Stimulated activated CD4-positive, alpha-beta T cell treated with anti-CD3 and anti-CD28 coated beads, Interleukin-1b, Interleukin-23, amount 100 ng/mL, for 4 hours (primary cell): ENCODE measurements around the gene OR2T8.

ENCODE experiments used
- DNase-seq, 2 donors: peaks; one replicate each; pipeline ENCODE4 v3.0.0-alpha.2; 2020; ENCODE audit warnings: low read depth in 2 of 2

Gene OR2T8

GRCh38 chr1:247919952-247920351 lies at the start of gene OR2T8:
Gene OR2T8 (plus strand): TSS chr1:247920252. CDS start chr1:247921018, 766 bp downstream.
- DNase-seq = no peak

DNA sequence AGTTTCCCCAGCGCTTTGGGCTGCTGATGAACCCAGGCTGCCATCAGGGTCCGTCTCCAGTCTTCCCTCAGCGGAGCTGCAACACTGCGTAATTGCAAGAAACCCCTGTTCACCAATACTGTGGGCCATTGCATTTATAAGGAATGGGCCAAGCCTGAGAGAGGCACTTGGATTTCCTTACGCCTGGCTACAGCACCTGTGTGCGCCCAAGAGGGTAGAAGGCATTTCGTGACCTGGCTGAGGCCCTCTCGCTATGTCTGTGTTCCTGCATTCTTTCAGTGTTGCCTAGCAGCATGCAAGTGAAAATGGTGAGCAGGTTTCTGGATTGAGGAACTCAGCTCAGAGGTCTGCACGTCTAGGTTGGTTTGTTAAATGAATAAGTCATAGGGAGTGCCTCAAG lies 36.7 kb upstream of the OR2T8 start:
- no peak for DNase-seq

DNA sequence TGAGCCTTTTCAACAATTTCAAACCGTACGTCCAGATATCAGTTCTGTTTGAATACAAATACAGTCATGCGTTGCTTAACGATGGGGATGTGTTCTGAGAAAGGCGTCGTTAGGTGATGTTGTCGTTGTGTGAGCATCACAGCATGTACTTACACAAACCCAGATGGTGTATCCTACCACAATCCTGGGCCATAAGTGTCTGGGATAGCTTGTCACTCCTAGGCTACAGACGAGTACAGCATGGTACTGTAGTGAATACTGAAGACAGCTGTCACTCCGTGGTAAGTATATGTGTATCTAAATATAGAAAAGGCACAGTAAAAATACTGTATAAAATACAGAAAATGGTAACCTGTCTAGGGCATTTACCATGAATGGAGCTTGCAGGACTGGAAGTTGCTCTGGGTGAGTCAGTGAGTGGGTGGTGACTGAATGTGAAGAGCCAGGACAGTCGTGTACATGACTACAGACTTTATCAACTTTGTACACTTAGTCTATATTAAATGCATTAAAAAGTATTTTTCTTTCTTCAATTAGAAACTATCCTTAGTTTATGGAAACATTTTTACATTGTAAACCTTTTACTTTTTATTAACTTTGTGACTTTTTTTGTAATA lies 35.1 kb upstream of the OR2T8 start:
- no peak for DNase-seq

- DNase-seq = no peak
Measured at GRCh38 chr1:247895163-247895637, 24.9 kb upstream of the OR2T8 start, which contains the start of gene OR2W3. Gene OR2W3 (plus strand): TSS chr1:247895587. CDS start chr1:247895587, 0 bp downstream.

GRCh38 chr1:247895976-247896375 lies 24.1 kb upstream of the OR2T8 start:
- DNase-seq = no peak

DNA sequence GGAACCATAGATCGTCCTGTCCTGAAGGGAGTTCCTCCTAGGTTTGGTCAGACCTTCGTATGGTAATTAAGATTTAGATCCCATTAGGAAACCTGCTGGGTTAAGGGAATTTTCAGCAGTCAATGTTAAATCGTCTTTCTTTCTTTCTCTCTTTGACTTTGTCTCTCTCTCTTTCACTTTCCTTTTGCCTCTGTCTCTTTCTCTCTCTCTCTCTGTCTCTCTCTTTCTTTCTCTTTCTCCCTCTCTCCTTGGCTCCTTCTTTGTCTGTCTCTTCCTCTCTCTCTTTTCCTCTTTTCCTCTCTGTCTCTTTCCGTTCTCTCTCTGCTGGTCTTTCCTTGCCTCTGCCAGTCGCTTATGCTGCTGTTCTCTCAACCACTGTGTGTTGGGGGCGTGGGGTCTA lies 15.9 kb upstream of the OR2T8 start:
- DNase-seq = no peak

GRCh38 chr1:247905181-247905580 lies 14.9 kb upstream of the OR2T8 start:
- DNase-seq = no peak

GRCh38 chr1:247905910-247906503 lies 14.0 kb upstream of the OR2T8 start:
- DNase-seq = no peak

- no peak for DNase-seq
Measured at GRCh38 chr1:247906504-247907047, 13.5 kb upstream of the OR2T8 start.

GRCh38 chr1:247908766-247909165 lies 11.3 kb upstream of the OR2T8 start:
- DNase-seq = no peak

- no peak for DNase-seq
Measured at GRCh38 chr1:247913786-247914185, 6.3 kb upstream of the OR2T8 start.

DNA sequence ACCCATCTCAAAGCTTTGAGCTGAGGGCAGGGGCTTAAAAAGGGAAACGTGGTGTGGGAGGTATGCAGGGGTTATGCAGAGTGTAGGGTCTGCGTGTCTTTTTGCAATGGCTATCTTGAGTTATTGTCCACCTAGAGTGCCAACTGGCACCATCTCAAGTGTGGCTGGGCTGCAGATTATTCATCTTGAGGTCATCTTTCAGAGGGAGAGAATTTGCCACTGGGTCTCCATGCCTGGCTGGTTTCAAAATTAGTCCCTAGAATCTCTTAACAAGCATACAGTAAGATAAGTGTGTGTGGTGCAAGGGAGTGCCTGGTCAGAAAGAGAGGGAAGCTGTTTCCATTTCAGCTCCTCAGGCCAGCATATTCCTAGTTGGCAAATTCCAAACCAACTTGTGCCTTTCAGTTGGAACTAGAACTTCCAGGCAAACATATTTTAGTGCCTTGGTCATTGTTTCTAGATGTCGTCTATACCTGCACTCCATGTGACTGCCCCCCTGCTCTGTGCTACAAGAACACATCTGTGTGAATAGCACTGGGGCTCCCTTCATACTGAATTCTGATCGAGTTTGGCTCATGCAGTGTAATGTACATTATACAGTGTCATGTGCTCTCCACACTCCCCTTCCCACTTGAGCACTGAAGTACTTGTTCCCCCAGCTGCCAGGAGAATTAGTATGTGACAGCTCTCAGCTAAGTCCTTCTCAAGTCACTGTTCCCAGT lies 5.0 kb upstream of the OR2T8 start:
- DNase-seq = no peak

DNA sequence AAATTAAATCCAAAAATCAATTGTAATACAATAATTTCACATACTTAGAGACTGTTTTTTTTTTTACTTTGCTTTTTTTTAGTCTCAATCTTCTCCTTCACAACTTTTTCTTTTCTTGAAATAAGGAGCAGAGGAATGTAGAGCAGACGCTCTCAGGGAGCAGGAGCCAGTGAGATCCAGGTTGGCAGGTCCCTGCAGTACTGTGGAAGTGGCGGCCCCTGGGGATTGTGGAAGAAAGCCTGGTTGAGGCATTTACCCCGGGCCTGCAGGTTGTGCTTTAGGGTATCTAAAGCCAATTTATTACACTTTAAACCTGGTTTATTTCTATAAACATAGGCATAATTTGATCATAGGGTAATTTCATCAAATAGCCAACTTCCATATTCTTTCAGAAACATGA lies 3.9 kb downstream of the OR2T8 start:
- DNase-seq = no peak

DNA sequence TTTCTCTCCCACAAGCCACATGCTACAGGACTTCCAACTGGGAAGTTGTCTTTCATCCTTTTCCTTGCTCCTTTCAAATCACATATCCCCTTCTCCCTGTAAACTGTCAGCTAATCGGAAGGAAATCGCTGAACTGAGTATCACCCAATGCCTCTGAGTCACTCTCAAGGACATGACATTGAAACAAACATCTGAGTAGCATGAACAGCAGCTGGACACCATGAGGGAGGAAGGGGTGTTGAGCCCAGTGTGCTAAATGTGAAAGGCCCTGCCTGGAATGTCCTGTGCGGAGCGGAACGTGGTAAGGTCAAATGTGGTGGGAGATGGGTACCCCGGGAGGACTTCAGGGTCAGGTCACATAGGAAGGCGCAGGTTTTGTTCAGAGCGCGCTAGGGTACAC lies 4.8 kb downstream of the OR2T8 start, which contains the start of gene OR2AJ1:
OR2AJ1 (plus strand) TSS at position 22 of the 400 bp plus-strand sequence. CDS start 8,880 bp downstream, outside the sequence.
- DNase-seq = no peak

DNA sequence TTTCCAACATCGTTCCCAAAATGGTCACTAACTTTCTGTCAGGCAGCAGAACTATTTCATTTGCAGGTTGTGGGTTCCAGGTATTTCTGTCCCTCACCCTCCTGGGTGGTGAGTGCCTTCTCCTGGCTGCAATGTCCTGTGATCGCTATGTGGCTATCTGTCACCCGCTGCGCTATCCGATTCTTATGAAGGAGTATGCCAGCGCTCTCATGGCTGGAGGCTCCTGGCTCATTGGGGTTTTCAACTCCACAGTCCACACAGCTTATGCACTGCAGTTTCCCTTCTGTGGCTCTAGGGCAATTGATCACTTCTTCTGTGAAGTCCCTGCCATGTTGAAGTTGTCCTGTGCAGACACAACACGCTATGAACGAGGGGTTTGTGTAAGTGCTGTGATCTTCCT lies 13.9 kb downstream of the OR2T8 start:
- DNase-seq = no peak

GRCh38 chr1:247935781-247936180 lies 15.7 kb downstream of the OR2T8 start:
- DNase-seq = no peak

- DNase-seq = no peak
Measured at GRCh38 chr1:247936415-247936814, 16.4 kb downstream of the OR2T8 start.

DNA sequence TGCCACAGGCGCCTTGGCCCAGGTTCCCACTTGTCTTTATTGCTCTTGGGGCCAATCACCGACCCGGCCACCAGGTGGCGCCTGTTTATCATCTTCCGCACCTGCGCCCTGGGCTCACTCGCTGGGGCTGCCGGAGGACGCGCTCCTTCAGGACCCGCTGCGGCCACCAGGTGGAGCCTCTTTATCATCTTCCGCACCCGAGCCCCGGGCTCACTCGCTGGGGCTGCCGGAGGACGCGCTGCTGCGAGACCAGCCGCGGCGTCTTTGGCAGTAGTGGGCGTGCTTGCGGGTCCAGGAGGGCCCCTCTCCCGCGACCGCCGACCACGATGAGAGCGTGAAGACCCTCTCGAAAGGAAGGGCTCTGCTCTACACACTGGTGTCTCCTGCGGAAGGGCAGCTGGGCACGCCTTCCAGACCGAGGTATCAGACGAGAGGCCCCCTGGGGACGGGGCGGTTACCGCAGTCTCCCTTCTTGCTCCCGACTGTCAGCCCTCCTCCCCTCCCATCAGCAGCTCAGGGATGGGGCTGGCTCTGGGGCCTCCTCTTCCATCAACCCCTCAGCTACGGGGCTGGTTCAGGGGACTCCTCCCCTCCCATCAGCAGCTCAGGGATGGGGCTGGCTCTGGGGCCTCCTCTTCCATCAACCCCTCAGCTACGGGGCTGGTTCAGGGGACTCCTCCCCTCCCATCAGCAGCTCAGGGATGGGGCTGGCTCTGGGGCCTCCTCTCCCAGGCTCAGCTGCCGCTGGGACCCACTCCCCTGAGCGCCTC lies 17.1 kb downstream of the OR2T8 start:
- DNase-seq = peak; percentile 82 to 91

- no peak for DNase-seq
Measured at GRCh38 chr1:247942624-247943023, 22.6 kb downstream of the OR2T8 start.

GRCh38 chr1:247948558-247948957 lies 28.5 kb downstream of the OR2T8 start, which contains the start of gene OR2L8:
Gene OR2L8 (plus strand): TSS chr1:247948858. CDS start chr1:247948858, 0 bp downstream.
- DNase-seq = no peak

GRCh38 chr1:247953408-247953807 lies 33.4 kb downstream of the OR2T8 start:
- no peak for DNase-seq

GRCh38 chr1:247961791-247962190 lies 41.7 kb downstream of the OR2T8 start:
- DNase-seq = no peak
